DOHH2 (cell line): ENCODE measurements around the gene TSPAN5.

Experiments used
- H3F3A ChIP-seq: fragments of 200-600 bp; sonication (generic), shearing (Covaris generic); 2 replicates; pipeline ENCODE4 v1.6.0; 2016; ENCODE audit warnings: antibody characterized with exemption, mild to moderate bottlenecking; ENCODE audit not compliant: control insufficient read depth, insufficient read depth
- H3K27ac ChIP-seq: fragments of 200-600 bp; sonication (generic); 2 replicates; pipeline ENCODE4 v1.5.1; 2014; ENCODE audit warnings: low read depth, mild to moderate bottlenecking, low read length, moderate library complexity
- H3K27me3 ChIP-seq: fragments of 200-600 bp; sonication (generic); 2 replicates; pipeline ENCODE4 v1.6.1; 2014; ENCODE audit warnings: mild to moderate bottlenecking, low read length, mixed read lengths; ENCODE audit not compliant: control insufficient read depth
- H3K36me3 ChIP-seq: fragments of 200-600 bp; sonication (generic); 2 replicates; pipeline ENCODE4 v1.6.1; 2014; ENCODE audit warnings: mild to moderate bottlenecking, low read length, moderate library complexity, mixed read lengths; ENCODE audit not compliant: control insufficient read depth
- H3K4me1 ChIP-seq: fragments of 200-600 bp; sonication (generic); 2 replicates; pipeline ENCODE4 v1.6.1; 2014; ENCODE audit warnings: mild to moderate bottlenecking, low read length, mixed read lengths; ENCODE audit not compliant: control insufficient read depth
- H3K4me2 ChIP-seq: fragments of 200-600 bp; sonication (generic); 2 replicates; pipeline ENCODE4 v1.6.0; 2014; ENCODE audit warnings: mild to moderate bottlenecking, low read length, moderate library complexity
- H3K4me3 ChIP-seq: fragments of 200-600 bp; sonication (generic); 2 replicates; pipeline ENCODE4 v1.5.1; 2014; ENCODE audit warnings: mild to moderate bottlenecking, low read length, mixed read lengths
- H3K79me2 ChIP-seq: fragments of 200-600 bp; sonication (generic); 2 replicates; pipeline ENCODE4 v1.6.1; 2014; ENCODE audit warnings: mild to moderate bottlenecking, low read length, mixed read lengths; ENCODE audit not compliant: control insufficient read depth
- H3K9me2 ChIP-seq: fragments of 200-600 bp; sonication (generic); replicated peaks from 2 replicates; pipeline ENCODE4 v1.6.1; 2014; ENCODE audit warnings: mild to moderate bottlenecking, low read length, mixed read lengths; ENCODE audit not compliant: control insufficient read depth
- H3K9me3 ChIP-seq: fragments of 200-600 bp; sonication (generic); 2 replicates; pipeline ENCODE4 v1.6.1; 2014; ENCODE audit warnings: antibody characterized with exemption, low read length, mixed read lengths; ENCODE audit not compliant: control insufficient read depth, insufficient read depth
- H4K20me1 ChIP-seq: fragments of 200-600 bp; sonication (generic); 2 replicates; pipeline ENCODE4 v1.6.0; 2014; ENCODE audit warnings: low read depth, mild to moderate bottlenecking, antibody characterized with exemption, low read length, moderate library complexity; ENCODE audit not compliant: control insufficient read depth, insufficient read depth
- EZH2phosphoT487 ChIP-seq: fragments of 200-600 bp; sonication (generic); IDR thresholded peaks from 2 replicates; pipeline ENCODE4 v1.6.1; 2017; ENCODE audit warnings: borderline replicate concordance, mild to moderate bottlenecking, antibody characterized with exemption, low read length, moderate library complexity, mixed read lengths
- TF ChIP-seq, protein P1 (sequence below): fragments of 200-600 bp; sonication (generic); IDR thresholded peaks from one replicate; pipeline ENCODE4 v1.5.1; 2014; ENCODE audit warnings: antibody characterized with exemption, mild to moderate bottlenecking, low read depth, low read length; ENCODE audit not compliant: poor library complexity, severe bottlenecking

Gene TSPAN5

DNA sequence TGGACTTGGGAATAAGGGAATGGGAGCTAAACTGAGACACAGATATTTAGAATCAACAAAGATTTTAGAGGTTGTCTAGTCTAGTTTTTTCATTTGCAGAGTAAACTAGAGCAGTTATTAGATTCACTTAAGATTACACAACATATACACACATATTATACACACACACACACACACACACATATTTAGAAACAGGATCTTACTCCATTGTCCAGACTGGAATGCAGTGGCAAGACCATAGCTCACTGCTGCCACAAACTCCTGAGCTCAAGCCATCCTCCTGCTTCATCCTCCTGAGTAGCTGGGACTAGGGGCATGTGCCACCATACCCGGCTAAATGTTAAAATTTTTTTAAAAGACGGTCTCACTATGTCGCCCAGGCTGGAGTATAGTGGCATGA lies 127.8 kb downstream of the TSPAN5 start:
- Histone ChIP-seq H3F3A (no peaks in the 10 kb centered on the region), H3K9me2 (no peaks in the 10 kb centered on the region), H3K27me3 (no peaks in the 10 kb centered on the region), H3K36me3 (no peaks in the 10 kb centered on the region), H3K9me3 (no peaks in the 10 kb centered on the region), H3K79me2 (no peaks in the 10 kb centered on the region), H3K4me2 (no peak overlapping the region), H3K4me3 (no peak overlapping the region), H3K4me1 (no peaks in the 10 kb centered on the region), H3K27ac (no peak overlapping the region), H4K20me1 (no peaks in the 10 kb centered on the region)
- TF ChIP-seq, protein P1, sequence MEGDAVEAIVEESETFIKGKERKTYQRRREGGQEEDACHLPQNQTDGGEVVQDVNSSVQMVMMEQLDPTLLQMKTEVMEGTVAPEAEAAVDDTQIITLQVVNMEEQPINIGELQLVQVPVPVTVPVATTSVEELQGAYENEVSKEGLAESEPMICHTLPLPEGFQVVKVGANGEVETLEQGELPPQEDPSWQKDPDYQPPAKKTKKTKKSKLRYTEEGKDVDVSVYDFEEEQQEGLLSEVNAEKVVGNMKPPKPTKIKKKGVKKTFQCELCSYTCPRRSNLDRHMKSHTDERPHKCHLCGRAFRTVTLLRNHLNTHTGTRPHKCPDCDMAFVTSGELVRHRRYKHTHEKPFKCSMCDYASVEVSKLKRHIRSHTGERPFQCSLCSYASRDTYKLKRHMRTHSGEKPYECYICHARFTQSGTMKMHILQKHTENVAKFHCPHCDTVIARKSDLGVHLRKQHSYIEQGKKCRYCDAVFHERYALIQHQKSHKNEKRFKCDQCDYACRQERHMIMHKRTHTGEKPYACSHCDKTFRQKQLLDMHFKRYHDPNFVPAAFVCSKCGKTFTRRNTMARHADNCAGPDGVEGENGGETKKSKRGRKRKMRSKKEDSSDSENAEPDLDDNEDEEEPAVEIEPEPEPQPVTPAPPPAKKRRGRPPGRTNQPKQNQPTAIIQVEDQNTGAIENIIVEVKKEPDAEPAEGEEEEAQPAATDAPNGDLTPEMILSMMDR: no peak
- no peak for TF ChIP-seq EZH2phosphoT487

DNA sequence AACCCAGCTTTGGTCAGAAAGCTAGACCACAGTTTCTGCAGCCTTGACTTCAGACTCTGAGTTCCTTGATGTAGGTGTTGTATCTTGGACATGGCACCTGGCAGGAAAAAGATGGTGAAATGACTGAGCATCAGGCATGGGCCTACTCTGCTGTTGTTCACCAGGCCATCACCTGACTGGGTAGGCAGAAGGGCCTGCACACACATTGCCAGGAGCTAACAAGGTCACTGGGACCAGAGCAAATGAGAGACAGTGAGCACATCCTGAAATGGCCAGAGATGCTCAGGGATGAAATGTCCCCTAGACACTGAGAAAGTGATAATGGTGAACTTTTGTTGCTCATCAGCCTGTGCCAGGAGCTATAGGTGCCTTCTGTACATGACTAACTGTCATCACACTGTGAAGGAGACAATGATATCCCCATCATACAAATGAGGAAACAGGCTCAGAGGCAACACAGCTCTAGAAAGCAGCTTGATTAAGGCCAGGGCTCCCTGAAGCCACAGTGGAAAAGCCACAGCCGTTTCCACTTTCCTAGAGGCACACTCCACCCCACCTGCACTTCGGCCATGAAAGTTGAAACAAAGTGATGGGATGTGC lies 128.3 kb downstream of the TSPAN5 start:
- no peak overlapping the region for H3K4me2 ChIP-seq
- no peaks in the 10 kb centered on the region for H3K27me3 ChIP-seq
- H4K20me1 ChIP-seq: no peaks in the 10 kb centered on the region
- TF ChIP-seq, protein P1: no peak
- TF ChIP-seq EZH2phosphoT487: no peak
- H3F3A ChIP-seq: no peaks in the 10 kb centered on the region
- no peak overlapping the region for H3K27ac ChIP-seq
- no peaks in the 10 kb centered on the region for H3K4me1 ChIP-seq
- no peak overlapping the region for H3K4me3 ChIP-seq
- H3K79me2 ChIP-seq: no peaks in the 10 kb centered on the region
- no peaks in the 10 kb centered on the region for H3K36me3 ChIP-seq
- no peaks in the 10 kb centered on the region for H3K9me2 ChIP-seq
- H3K9me3 ChIP-seq: no peaks in the 10 kb centered on the region

DNA sequence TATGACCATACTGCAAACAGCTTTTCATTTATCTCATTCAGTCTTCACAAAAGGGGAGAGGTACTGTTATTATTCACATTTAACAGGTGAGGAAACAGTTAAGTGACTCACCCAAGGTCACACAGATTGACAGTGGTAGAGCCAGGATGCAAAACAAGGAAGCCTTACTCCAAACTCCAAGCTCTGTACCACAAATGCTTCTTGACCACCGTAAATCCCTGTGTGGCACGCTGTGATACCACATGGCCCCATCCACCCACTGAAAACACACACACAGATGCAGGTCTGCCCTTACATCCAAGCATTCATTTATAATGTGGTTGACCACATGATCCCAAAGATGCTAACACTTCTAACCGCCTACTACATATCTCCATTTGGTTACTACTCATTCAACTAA lies 129.5 kb downstream of the TSPAN5 start:
- Histone ChIP-seq H3K4me1 (no peaks in the 10 kb centered on the region), H3K79me2 (no peaks in the 10 kb centered on the region), H3F3A (no peaks in the 10 kb centered on the region), H4K20me1 (no peaks in the 10 kb centered on the region), H3K9me3 (no peaks in the 10 kb centered on the region), H3K4me3 (no peak overlapping the region), H3K9me2 (no peaks in the 10 kb centered on the region), H3K27me3 (no peaks in the 10 kb centered on the region), H3K4me2 (no peak overlapping the region), H3K27ac (no peak overlapping the region), H3K36me3 (no peaks in the 10 kb centered on the region)
- TF ChIP-seq EZH2phosphoT487: no peak
- TF ChIP-seq, protein P1: no peak
